K562 (cell line): Measurements from ENCODE around the gene ACAT2. TPM values are rescaled to one million over a fixed set of nuclear protein-coding genes. Genes with fewer than 3 reads are reported as not detected.
A peak's percentile ranks its signal among the peaks of the same experiment; 100 is the strongest.

ENCODE experiments used
- E2F6 ChIP-seq, 2 experiments: IDR thresholded peaks; 2 replicates each; pipeline ENCODE4 v1.6.1; 2011; ENCODE audit warnings: borderline replicate concordance in 1 of 2, control low read depth in 1 of 2, low read depth in 1 of 2, low read length in 1 of 2, mild to moderate bottlenecking in 1 of 2, mixed read lengths in 1 of 2, moderate library complexity in 1 of 2; ENCODE audit not compliant: insufficient read depth in 1 of 2, insufficient read length in 1 of 2, poor library complexity in 1 of 2, severe bottlenecking in 1 of 2; ENCODE audit errors: extremely low read depth in 1 of 2
- ESRRB ChIP-seq: fragments of 250-450 bp; sonication (Bioruptor Pico); IDR thresholded peaks from 2 replicates; pipeline ENCODE4 v1.5.0; 2020; ENCODE audit warnings: mild to moderate bottlenecking, moderate library complexity, borderline replicate concordance
- RERE ChIP-seq: sonication (generic); formaldehyde crosslinking; IDR thresholded peaks from 2 replicates; pipeline ENCODE4 v1.8.0; 2023; ENCODE audit warnings: missing genetic modification reagents, mild to moderate bottlenecking, borderline replicate concordance
- RHOXF2B ChIP-seq: fragments of 250-450 bp; sonication (Bioruptor Pico); conservative IDR thresholded peaks from 2 replicates; pipeline ENCODE4 v1.5.1; 2021
- TAF1 ChIP-seq: IDR thresholded peaks from 2 replicates; pipeline ENCODE4 v1.6.1; 2011; ENCODE audit warnings: mild to moderate bottlenecking, low read length, moderate library complexity; ENCODE audit not compliant: insufficient read depth, control insufficient read depth, severe bottlenecking; ENCODE audit errors: extremely low read depth
- TGIF2 ChIP-seq: sonication (generic); formaldehyde crosslinking; IDR thresholded peaks from 2 replicates; pipeline ENCODE4 v1.8.1; 2022; ENCODE audit warnings: mild to moderate bottlenecking, missing genetic modification reagents, moderate library complexity
- ZBTB1 ChIP-seq: sonication (generic); formaldehyde crosslinking; IDR thresholded peaks from 2 replicates; pipeline ENCODE4 v1.8.1; 2023; ENCODE audit warnings: missing genetic modification reagents, low read depth, mild to moderate bottlenecking, borderline replicate concordance
- polyA plus RNA-seq, 8 experiments: library from polyadenylated mRNA; depleted of rRNA in 4 of 8; stranded (reverse) in 5 of 8; unstranded in 3 of 8; fragments of >200 nt; fragmentation: Nextera tagmentation in 2 of 8; fragmentation: Illumina TruSeq in 1 of 8; extraction: Ambion mirVana in 2 of 8; extraction: Trizol in 1 of 8; gene quantifications; 2 replicates each; pipeline versions ENCODE4 v1.2.1 to v1.2.3, GENCODE V29; 2011 to 2014; ENCODE audit warnings: inconsistent platforms in 1 of 8, missing spikeins in 1 of 8
- total RNA-seq, 7 experiments: library from RNA; depleted of rRNA in 6 of 7; stranded (reverse); fragments of >200 nt in 6 of 7; fragmentation: Illumina TruSeq in 2 of 7; extraction: Trizol in 2 of 7; gene quantifications; 2 replicates each; pipeline versions ENCODE4 v1.2.1 to v1.2.3, GENCODE V29; 2011 to 2021; ENCODE audit warnings: low replicate concordance in 1 of 7
- TF ChIP-seq, protein P1 (sequence below): IDR thresholded peaks from 2 replicates; pipeline ENCODE4 v1.6.1; 2011; ENCODE audit not compliant: insufficient read length; ENCODE audit errors: extremely low read depth
- TF ChIP-seq, protein P2 (sequence below), 2 experiments: fragments of 450-650 bp; IDR thresholded peaks; 2 replicates each; pipeline ENCODE4 v1.6.1; 2016
- TF ChIP-seq, protein P3 (sequence below): sonication (generic); formaldehyde crosslinking; IDR thresholded peaks from 2 replicates; pipeline ENCODE4 v1.8.1; 2023; ENCODE audit warnings: mild to moderate bottlenecking, missing genetic modification reagents
- TF ChIP-seq, protein P4 (sequence below): sonication (generic); formaldehyde crosslinking; IDR thresholded peaks from 2 replicates; pipeline ENCODE4 v1.8.0; 2022; ENCODE audit warnings: mild to moderate bottlenecking, missing genetic modification reagents

ACAT2 gene
- total and polyA plus RNA-seq, 9 of the 15 experiments (the other 6 are each of a cell fraction or from before 2014, with no cell fraction given), result 63.0 to 309 (median 144) TPM

DNA sequence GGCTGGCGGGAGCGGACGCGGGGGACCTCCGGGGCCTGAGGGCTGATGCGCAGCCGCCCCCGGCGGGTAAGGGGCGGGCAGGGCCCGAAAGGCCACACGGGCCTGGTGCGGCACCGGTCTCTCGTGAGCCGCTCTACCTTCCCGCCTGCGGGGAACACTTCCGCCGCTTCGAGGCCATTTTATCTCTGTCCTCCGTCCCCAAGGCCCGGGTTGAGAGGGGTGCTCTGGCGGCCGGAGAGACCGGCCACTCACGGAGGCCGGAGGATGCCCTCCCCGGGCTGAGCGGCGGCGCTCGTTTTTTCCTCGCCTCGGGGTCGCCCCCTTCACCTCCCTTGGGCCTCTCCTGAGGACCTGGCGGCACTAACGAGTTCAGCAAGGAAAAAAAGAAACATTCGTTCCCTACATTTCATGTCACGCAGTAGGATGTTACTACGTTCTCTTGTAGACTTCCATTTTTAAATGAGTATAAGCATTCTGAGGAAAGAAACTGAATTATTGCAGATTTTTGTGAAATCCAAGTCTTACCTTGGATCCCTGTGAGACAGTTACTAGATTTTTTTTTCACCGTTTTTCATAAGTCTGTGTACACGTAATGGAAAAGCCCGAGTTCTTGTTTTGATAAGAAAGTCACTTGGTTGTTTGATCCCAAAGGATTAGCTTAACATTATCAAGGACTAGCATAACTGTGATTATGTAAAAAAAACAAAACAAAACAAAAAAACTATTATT, 34.0 kb upstream of the ACAT2 start (continued):
- TF ChIP-seq TAF1 (peak; percentile 19), TGIF2 (CRISPR knock-in tag) (peak; percentile 40; the same call in 1 of the 2 replicates), RERE (CRISPR knock-in tag) (0 out of 2 replicates have a peak, but pooled peaks have one; percentile 25), RHOXF2B (CRISPR knock-in tag) (no peak), ZBTB1 (CRISPR knock-in tag) (peak; percentile 64; the same call in 1 of the 2 replicates), E2F6 (IDR thresholded peaks at IDR 0.05; ENCODE audit: borderline replicate concordance in 1 of 2, extremely low read depth in 1 of 2, insufficient read depth in 1 of 2, insufficient read length in 1 of 2, low read depth in 1 of 2, low read length in 1 of 2, poor library complexity in 1 of 2, severe bottlenecking in 1 of 2) (peak in 1 of 2 experiments; percentile 66), ESRRB (no peak)
- TF ChIP-seq, protein P1, sequence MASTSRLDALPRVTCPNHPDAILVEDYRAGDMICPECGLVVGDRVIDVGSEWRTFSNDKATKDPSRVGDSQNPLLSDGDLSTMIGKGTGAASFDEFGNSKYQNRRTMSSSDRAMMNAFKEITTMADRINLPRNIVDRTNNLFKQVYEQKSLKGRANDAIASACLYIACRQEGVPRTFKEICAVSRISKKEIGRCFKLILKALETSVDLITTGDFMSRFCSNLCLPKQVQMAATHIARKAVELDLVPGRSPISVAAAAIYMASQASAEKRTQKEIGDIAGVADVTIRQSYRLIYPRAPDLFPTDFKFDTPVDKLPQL, result no peak
- TF ChIP-seq, protein P2, sequence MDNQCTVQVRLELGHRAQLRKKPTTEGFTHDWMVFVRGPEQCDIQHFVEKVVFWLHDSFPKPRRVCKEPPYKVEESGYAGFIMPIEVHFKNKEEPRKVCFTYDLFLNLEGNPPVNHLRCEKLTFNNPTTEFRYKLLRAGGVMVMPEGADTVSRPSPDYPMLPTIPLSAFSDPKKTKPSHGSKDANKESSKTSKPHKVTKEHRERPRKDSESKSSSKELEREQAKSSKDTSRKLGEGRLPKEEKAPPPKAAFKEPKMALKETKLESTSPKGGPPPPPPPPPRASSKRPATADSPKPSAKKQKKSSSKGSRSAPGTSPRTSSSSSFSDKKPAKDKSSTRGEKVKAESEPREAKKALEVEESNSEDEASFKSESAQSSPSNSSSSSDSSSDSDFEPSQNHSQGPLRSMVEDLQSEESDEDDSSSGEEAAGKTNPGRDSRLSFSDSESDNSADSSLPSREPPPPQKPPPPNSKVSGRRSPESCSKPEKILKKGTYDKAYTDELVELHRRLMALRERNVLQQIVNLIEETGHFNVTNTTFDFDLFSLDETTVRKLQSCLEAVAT (IDR thresholded peaks at IDR 0.05), result peak; percentile 32; a peak in 1 of 4 replicates
- TF ChIP-seq, protein P3, sequence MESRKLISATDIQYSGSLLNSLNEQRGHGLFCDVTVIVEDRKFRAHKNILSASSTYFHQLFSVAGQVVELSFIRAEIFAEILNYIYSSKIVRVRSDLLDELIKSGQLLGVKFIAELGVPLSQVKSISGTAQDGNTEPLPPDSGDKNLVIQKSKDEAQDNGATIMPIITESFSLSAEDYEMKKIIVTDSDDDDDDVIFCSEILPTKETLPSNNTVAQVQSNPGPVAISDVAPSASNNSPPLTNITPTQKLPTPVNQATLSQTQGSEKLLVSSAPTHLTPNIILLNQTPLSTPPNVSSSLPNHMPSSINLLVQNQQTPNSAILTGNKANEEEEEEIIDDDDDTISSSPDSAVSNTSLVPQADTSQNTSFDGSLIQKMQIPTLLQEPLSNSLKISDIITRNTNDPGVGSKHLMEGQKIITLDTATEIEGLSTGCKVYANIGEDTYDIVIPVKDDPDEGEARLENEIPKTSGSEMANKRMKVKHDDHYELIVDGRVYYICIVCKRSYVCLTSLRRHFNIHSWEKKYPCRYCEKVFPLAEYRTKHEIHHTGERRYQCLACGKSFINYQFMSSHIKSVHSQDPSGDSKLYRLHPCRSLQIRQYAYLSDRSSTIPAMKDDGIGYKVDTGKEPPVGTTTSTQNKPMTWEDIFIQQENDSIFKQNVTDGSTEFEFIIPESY (CRISPR knock-in tag), result no peak; the same call in 1 of the 2 replicates
- TF ChIP-seq, protein P4, sequence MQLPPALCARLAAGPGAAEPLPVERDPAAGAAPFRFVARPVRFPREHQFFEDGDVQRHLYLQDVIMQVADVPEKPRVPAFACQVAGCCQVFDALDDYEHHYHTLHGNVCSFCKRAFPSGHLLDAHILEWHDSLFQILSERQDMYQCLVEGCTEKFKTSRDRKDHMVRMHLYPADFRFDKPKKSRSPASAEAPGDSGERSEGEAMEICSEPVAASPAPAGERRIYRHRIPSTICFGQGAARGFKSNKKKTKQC (CRISPR knock-in tag), result peak; percentile 88; the same call in 1 of the 2 replicates
